Lung (tissue), 12 donors: ENCODE results near the gene PATJ. TPM values are rescaled to one million over a fixed set of nuclear protein-coding genes. Genes with fewer than 3 reads are reported as not detected.
"Not testable (repeated sequence)": the region's sequence is repeated elsewhere in the genome, so short reads cannot be mapped to it uniquely, and the experiment has no call there.

Experiments
- ATAC-seq: fragments of 200-7000 bp; cut with Tn5 transposase; one replicate; pipeline ENCODE4 v1.9.1; 2020; ENCODE audit warnings: moderate number of reproducible peaks; ENCODE audit not compliant: insufficient read depth, low FRiP score
- DNase-seq, 3 donors: peaks; one replicate each; pipeline ENCODE4 v3.0.0-alpha.2; 2013 to 2017
- H3K27ac ChIP-seq, 2 donors: one replicate each; pipeline ENCODE4 v1.5.1; 2013; ENCODE audit warnings: mild to moderate bottlenecking in 2 of 2, moderate library complexity in 2 of 2, control low read depth in 1 of 2, inconsistent platforms in 1 of 2, low read depth in 1 of 2, low read length in 1 of 2
- H3K27me3 ChIP-seq, 3 donors: one replicate each; pipeline ENCODE4 v1.5.1; 2013; ENCODE audit warnings: low read length in 2 of 3; ENCODE audit not compliant: control insufficient read depth in 3 of 3, insufficient read depth in 3 of 3
- H3K36me3 ChIP-seq, 4 donors: one replicate each; pipeline ENCODE4 v1.5.1; 2013; ENCODE audit warnings: low read length in 4 of 4, mild to moderate bottlenecking in 1 of 4, moderate library complexity in 1 of 4; ENCODE audit not compliant: control insufficient read depth in 4 of 4, insufficient read depth in 4 of 4
- H3K4me1 ChIP-seq, 5 donors: one replicate each; pipeline ENCODE4 v1.5.1; 2013; ENCODE audit warnings: low read length in 5 of 5, mild to moderate bottlenecking in 2 of 5, moderate library complexity in 1 of 5; ENCODE audit not compliant: control insufficient read depth in 5 of 5, insufficient read depth in 5 of 5
- H3K4me3 ChIP-seq: one replicate; pipeline ENCODE4 v1.5.1; 2013; ENCODE audit warnings: mild to moderate bottlenecking, control low read depth, moderate library complexity
- H3K9ac ChIP-seq, 2 donors: one replicate each; pipeline ENCODE4 v1.5.1; 2013; ENCODE audit warnings: low read length in 2 of 2, control low read depth in 1 of 2; ENCODE audit not compliant: insufficient read depth in 1 of 2
- H3K9me3 ChIP-seq, 4 donors: one replicate each; pipeline ENCODE4 v1.5.1; 2013; ENCODE audit warnings: low read length in 3 of 4, mild to moderate bottlenecking in 1 of 4, moderate library complexity in 1 of 4; ENCODE audit not compliant: control insufficient read depth in 4 of 4, insufficient read depth in 3 of 4
- CTCF ChIP-seq: IDR thresholded peaks from 2 replicates; pipeline ENCODE4 v1.5.1; 2012; ENCODE audit warnings: mild to moderate bottlenecking; ENCODE audit errors: control extremely low read depth, extremely low read depth
- WGBS, 2 donors: extraction: QIAGEN DNeasy Blood & Tissue Kit; methylation state at CpG; one replicate each; pipeline ENCODE4 v1.1.7; 2013; 5-methylcytosine and 5-hydroxymethylcytosine counted together
- polyA plus RNA-seq, 2 donors: library from polyadenylated mRNA; stranded (reverse); fragments of 200-250 nt; gene quantifications; one replicate each; pipeline ENCODE4 v1.2.1, GENCODE V29; 2013
- total RNA-seq, 2 donors: library from RNA; depleted of rRNA in 1 of 2; stranded (reverse); fragments of >200 nt in 1 of 2; gene quantifications; one replicate each; pipeline ENCODE4 v1.2.1, GENCODE V29; 2014 to 2021
- donor health status: control.
- donor health status: control.
- donor health status: Bipolar disorder and iron deficiency.
- donor health status: healthy.
- donor health status: DM: yes; HTN: yes; CAD: no.

PATJ gene
- total and polyA plus RNA-seq, 4 donors, result 5.3 to 115 (median 26.8) TPM

- no peaks in the 10 kb centered on the region for H3K9me3 ChIP-seq
- no peak for TF ChIP-seq CTCF
- no peak overlapping the region for H3K27ac ChIP-seq
- no peak overlapping the region for H3K4me3 ChIP-seq
- WGBS, 2 donors, result 92% methylated on average over 7 of the region's 7 CpGs
- no peak for DNase-seq
- H3K9ac ChIP-seq, result no peak overlapping the region
- no peak for ATAC-seq
- H3K36me3 ChIP-seq, result no peaks in the 10 kb centered on the region
- peaks cover 0 to 11% (median 0%) of the 10 kb centered on the region in 5 donors for H3K4me1 ChIP-seq
- no peaks in the 10 kb centered on the region for H3K27me3 ChIP-seq
Measured at GRCh38 chr1:62178372-62178771, 436.1 kb downstream of the PATJ start.

- WGBS, 2 donors, result 72 to 84% methylated on average over 4 of the region's 4 CpGs
Measured at GRCh38 chr1:62180054-62180453, 437.8 kb downstream of the PATJ start.

GRCh38 chr1:62180639-62181038 is 438.4 kb downstream of the PATJ start:
- no peak for ATAC-seq
- Histone ChIP-seq H3K4me1 (peaks cover 0 to 13% (median 0%) of the 10 kb centered on the region in 5 donors), H3K27me3 (no peaks in the 10 kb centered on the region), H3K27ac (no peak overlapping the region), H3K9me3 (no peaks in the 10 kb centered on the region), H3K36me3 (no peaks in the 10 kb centered on the region), H3K9ac (no peak overlapping the region), H3K4me3 (no peak overlapping the region)
- no peak for TF ChIP-seq CTCF
- DNase-seq, result peak; percentile 51 to 58 (median 53)
- 55 to 76% methylated on average over 6 of the region's 6 CpGs for WGBS, 2 donors

More at GRCh38 chr1:62180054-62180453, 437.8 kb downstream of the PATJ start:
- peaks cover 0 to 13% (median 0%) of the 10 kb centered on the region in 5 donors for H3K4me1 ChIP-seq
- not testable (repeated sequence) for H3K9me3 ChIP-seq, DNase-seq, H3K36me3 ChIP-seq, H3K4me3 ChIP-seq, H3K27ac ChIP-seq, H3K9ac ChIP-seq, H3K27me3 ChIP-seq, ATAC-seq

- 73 to 75% methylated on average over 7 of the region's 7 CpGs for WGBS, 2 donors
- H3K36me3 ChIP-seq, result no peaks in the 10 kb centered on the region
Measured at GRCh38 chr1:62181532-62181931, 439.3 kb downstream of the PATJ start.

GRCh38 chr1:62182157-62182556 is 439.9 kb downstream of the PATJ start:
- WGBS, 2 donors, result 76 to 79% methylated on average over 8 of the region's 8 CpGs
- ATAC-seq, result not testable (repeated sequence)

More at GRCh38 chr1:62181532-62181931, 439.3 kb downstream of the PATJ start:
- no peak overlapping the region for H3K4me3 ChIP-seq
- DNase-seq (no peak), ATAC-seq (no peak)
- no peaks in the 10 kb centered on the region for H3K27me3 ChIP-seq
- no peak overlapping the region for H3K27ac ChIP-seq
- no peak for TF ChIP-seq CTCF
- H3K9ac ChIP-seq, result no peak overlapping the region
- no peaks in the 10 kb centered on the region for H3K9me3 ChIP-seq
- H3K4me1 ChIP-seq, result peaks cover 0 to 13% (median 0%) of the 10 kb centered on the region in 5 donors

GRCh38 chr1:62183164-62184020 is 441.1 kb downstream of the PATJ start:
- not testable (repeated sequence) for ATAC-seq, H3K4me3 ChIP-seq, H3K27ac ChIP-seq, H3K27me3 ChIP-seq, H3K36me3 ChIP-seq, H3K9me3 ChIP-seq, H3K9ac ChIP-seq
- 72 to 76% methylated on average over 11 of the region's 11 CpGs for WGBS, 2 donors
- peaks cover 0 to 13% (median 0%) of the 10 kb centered on the region in 5 donors for H3K4me1 ChIP-seq
- peak in 2 of 3 donors; percentile 39 to 43 for DNase-seq

More at GRCh38 chr1:62182157-62182556, 439.9 kb downstream of the PATJ start:
- not testable (repeated sequence) for H3K9ac ChIP-seq, H3K9me3 ChIP-seq, H3K27me3 ChIP-seq, H3K4me3 ChIP-seq, H3K27ac ChIP-seq, H3K36me3 ChIP-seq
- peaks cover 0 to 13% (median 0%) of the 10 kb centered on the region in 5 donors for H3K4me1 ChIP-seq
- DNase-seq, result peak in 1 of 3 donors; percentile 34
